Brain microvascular endothelial cell (primary cell): ENCODE results near the gene CA7.

ENCODE experiments used
- DNase-seq: peaks from one replicate; pipeline ENCODE4 v3.0.0-alpha.2; 2020
- H3K27ac ChIP-seq: fragments of 250-450 bp; sonication (Bioruptor Pico); 2 replicates; pipeline ENCODE4 v1.5.1; 2020; ENCODE audit warnings: mild to moderate bottlenecking, moderate library complexity
- H3K27me3 ChIP-seq: fragments of 250-450 bp; sonication (Bioruptor Pico); replicated peaks from 2 replicates; pipeline ENCODE4 v1.5.1; 2020; ENCODE audit warnings: mild to moderate bottlenecking
- H3K36me3 ChIP-seq: fragments of 250-450 bp; sonication (Bioruptor Pico); replicated peaks from 2 replicates; pipeline ENCODE4 v1.5.1; 2020; ENCODE audit warnings: mild to moderate bottlenecking
- H3K4me3 ChIP-seq: 2 replicates; pipeline ENCODE4 v1.5.1; 2011; ENCODE audit warnings: low read depth, mild to moderate bottlenecking, control low read depth, low read length, moderate library complexity
- CTCF ChIP-seq: IDR thresholded peaks from 2 replicates; pipeline ENCODE4 v1.5.1; 2011; ENCODE audit warnings: low read depth, mild to moderate bottlenecking, moderate library complexity, low read length, control low read depth, inconsistent platforms; ENCODE audit errors: missing control alignments
- in situ Hi-C: cut with HindIII; loops from 2 replicates; pipeline ENCODE4 v1.10.0; 2017; ENCODE audit warnings: low sequenced_read_pairs, low pct_ligation_motif_present

CA7 gene

GRCh38 chr16:66871840-66872239 lies 27.6 kb downstream of the CA7 start:
- no peak overlapping the region for H3K27ac ChIP-seq
- no peak for TF ChIP-seq CTCF
- no peak overlapping the region for H3K4me3 ChIP-seq
- DNase-seq, result no peak
- H3K27me3 ChIP-seq, result no peaks in the 10 kb centered on the region
- H3K36me3 ChIP-seq, result no peaks in the 10 kb centered on the region
- in situ Hi-C loops, result no loop called here

GRCh38 chr16:66872559-66872942 lies 28.3 kb downstream of the CA7 start:
- no peaks in the 10 kb centered on the region for H3K27me3 ChIP-seq
- peak overlapping the region; percentile 20 for H3K27ac ChIP-seq
- in situ Hi-C loops, result no loop called here
- no peaks in the 10 kb centered on the region for H3K36me3 ChIP-seq
- no peak for DNase-seq
- no peak for TF ChIP-seq CTCF
- peak overlapping the region; percentile 41 for H3K4me3 ChIP-seq

- peak; percentile 91 for TF ChIP-seq CTCF
- peak overlapping the region; percentile 20 for H3K27ac ChIP-seq
- peak overlapping the region; percentile 41 for H3K4me3 ChIP-seq
- peak; percentile 99 for DNase-seq
- no peaks in the 10 kb centered on the region for H3K36me3 ChIP-seq
- in situ Hi-C loops, result no loop called here
- H3K27me3 ChIP-seq, result no peaks in the 10 kb centered on the region
Observed at GRCh38 chr16:66872943-66873684, 28.9 kb downstream of the CA7 start.

GRCh38 chr16:66873685-66874055 lies 29.5 kb downstream of the CA7 start:
- Histone ChIP-seq H3K27me3 (no peaks in the 10 kb centered on the region), H3K27ac (no peak overlapping the region), H3K4me3 (no peak overlapping the region), H3K36me3 (no peaks in the 10 kb centered on the region)
- in situ Hi-C loops, result no loop called here
- no peak for TF ChIP-seq CTCF
- no peak for DNase-seq

GRCh38 chr16:66874079-66874775 lies 30.0 kb downstream of the CA7 start:
- no peak for DNase-seq
- in situ Hi-C loops, result no loop called here
- H3K27ac ChIP-seq, result no peak overlapping the region
- no peak for TF ChIP-seq CTCF
- no peaks in the 10 kb centered on the region for H3K27me3 ChIP-seq
- H3K4me3 ChIP-seq, result no peak overlapping the region
- H3K36me3 ChIP-seq, result no peaks in the 10 kb centered on the region

GRCh38 chr16:66878067-66878466 lies 33.9 kb downstream of the CA7 start:
- Histone ChIP-seq H3K36me3 (no peaks in the 10 kb centered on the region), H3K27ac (no peak overlapping the region), H3K4me3 (no peak overlapping the region), H3K27me3 (no peaks in the 10 kb centered on the region)
- in situ Hi-C loops, result no loop called here
- no peak for DNase-seq
- no peak for TF ChIP-seq CTCF
